PC-9 (cell line): Measurements from ENCODE around the gene ASTL. TPM values are rescaled to one million over a fixed set of nuclear protein-coding genes. Genes with fewer than 3 reads are reported as not detected.

Experiments used
- BruUV-seq: library from RNA; stranded (reverse); fragments of 400-500 nt; replicated peaks from 2 replicates; lab custom pipeline; 2021; lab: Mats Ljungman, UMichigan
- CTCF ChIA-PET: fragments of 300-600 bp; sonication (Branson Sonifier 250); formaldehyde crosslinking; loops from one replicate; lab custom pipeline; 2022; ENCODE audit warnings: antibody characterized with exemption; lab: Charles Lee
- POLR2A ChIA-PET: fragments of 300-600 bp; sonication (Branson Sonifier 250); formaldehyde crosslinking; loops from one replicate; lab custom pipeline; 2022; ENCODE audit warnings: antibody characterized with exemption; ENCODE audit not compliant: unreplicated experiment; lab: Charles Lee
- DNase-seq, 2 experiments: peaks; one replicate each; pipeline versions ENCODE4 v3.0.0 to v3.0.0-alpha.2; 2015 to 2022; ENCODE audit warnings: mixed read lengths in 1 of 2
- H2AFZ ChIP-seq: fragments of 200-600 bp; sonication (generic); 2 replicates; pipeline ENCODE4 v1.8.1; 2017; ENCODE audit warnings: antibody characterized with exemption
- H3F3A ChIP-seq: fragments of 200-600 bp; sonication (generic); 2 replicates; pipeline ENCODE4 v1.8.1; 2017; ENCODE audit warnings: antibody characterized with exemption, mild to moderate bottlenecking, low read depth; ENCODE audit not compliant: insufficient read depth
- H3K27ac ChIP-seq: fragments of 200-600 bp; sonication (generic); 2 replicates; pipeline ENCODE4 v1.6.1; 2016; ENCODE audit warnings: mixed run types
- H3K27me3 ChIP-seq: fragments of 200-600 bp; sonication (generic); 2 replicates; pipeline ENCODE4 v1.6.1; 2016; ENCODE audit warnings: low read depth, mixed run types; ENCODE audit not compliant: insufficient read depth
- H3K36me3 ChIP-seq: fragments of 200-600 bp; sonication (generic); 2 replicates; pipeline ENCODE4 v1.6.1; 2016; ENCODE audit warnings: low read depth, mixed run types
- H3K4me1 ChIP-seq: fragments of 200-600 bp; sonication (generic); replicated peaks from 2 replicates; pipeline ENCODE4 v1.6.1; 2016; ENCODE audit warnings: mixed run types; ENCODE audit not compliant: insufficient read depth
- H3K4me2 ChIP-seq: fragments of 200-600 bp; sonication (generic); 2 replicates; pipeline ENCODE4 v1.6.1; 2017; ENCODE audit warnings: mixed run types
- H3K4me3 ChIP-seq: fragments of 200-600 bp; sonication (generic); 2 replicates; pipeline ENCODE4 v1.6.1; 2016; ENCODE audit warnings: mixed run types
- H3K79me2 ChIP-seq: fragments of 200-600 bp; sonication (generic); 2 replicates; pipeline ENCODE4 v1.6.1; 2017; ENCODE audit warnings: low read depth, mixed run types
- H3K9me2 ChIP-seq: fragments of 200-600 bp; sonication (generic); 2 replicates; pipeline ENCODE4 v1.8.1; 2017; ENCODE audit warnings: mild to moderate bottlenecking; ENCODE audit not compliant: insufficient read depth
- H3K9me3 ChIP-seq: fragments of 200-600 bp; sonication (generic); 2 replicates; pipeline ENCODE4 v1.8.1; 2016; ENCODE audit warnings: low read depth; ENCODE audit not compliant: insufficient read depth
- H4K20me1 ChIP-seq: fragments of 200-600 bp; sonication (generic); 2 replicates; pipeline ENCODE4 v1.8.1; 2017; ENCODE audit not compliant: insufficient read depth
- CTCF ChIP-seq: fragments of 200-600 bp; sonication (generic); conservative IDR thresholded peaks from 2 replicates; pipeline ENCODE4 v1.6.1; 2017; ENCODE audit warnings: mixed run types, antibody characterized with exemption, mild to moderate bottlenecking, moderate library complexity
- EZH2 ChIP-seq: fragments of 200-600 bp; sonication (generic); IDR thresholded peaks from 2 replicates; pipeline ENCODE4 v1.8.0; 2017; ENCODE audit warnings: antibody characterized with exemption, low read depth
- intact Hi-C: fragments of 100-400 bp; cut with micrococcal nuclease; formaldehyde crosslinking; loops from one replicate; pipeline ENCODE4 v1.10.0; 2022; ENCODE audit not compliant: unreplicated experiment
- total RNA-seq: library from RNA; stranded (reverse); gene quantifications from 2 replicates; pipeline ENCODE4 v1.2.3, GENCODE V29; 2021

The ASTL gene
- total RNA-seq, 1 experiment from 2014 or later: not detected

- Histone ChIP-seq H3K79me2 (no peaks in the 10 kb centered on the region), H4K20me1 (no peaks in the 10 kb centered on the region), H3K9me2 (no peaks in the 10 kb centered on the region), H3K27me3 (peaks cover 5% of the 10 kb centered on the region; the same call in 1 of the 2 replicates), H3F3A (no peaks in the 10 kb centered on the region; the same call in 1 of the 2 replicates), H3K4me2 (no peak overlapping the region), H3K4me1 (no peaks in the 10 kb centered on the region), H2AFZ (no peak overlapping the region), H3K4me3 (no peak overlapping the region), H3K9me3 (no peaks in the 10 kb centered on the region), H3K27ac (no peak overlapping the region), H3K36me3 (no peaks in the 10 kb centered on the region)
- DNase-seq: no peak
- TF ChIP-seq CTCF (no peak), EZH2 (no peak)
- intact Hi-C loops: no loop called here
- no TSS peak for BruUV-seq
- ChIA-PET CTCF (no interaction called here), POLR2A (interaction anchor here (0.6 kb wide), 1 partner anchor 672 kb away, joined by 5 read pairs; no protein-coding TSS in a partner anchor)
Observed at GRCh38 chr2:96089356-96090195, 48.7 kb downstream of the ASTL start.

DNA sequence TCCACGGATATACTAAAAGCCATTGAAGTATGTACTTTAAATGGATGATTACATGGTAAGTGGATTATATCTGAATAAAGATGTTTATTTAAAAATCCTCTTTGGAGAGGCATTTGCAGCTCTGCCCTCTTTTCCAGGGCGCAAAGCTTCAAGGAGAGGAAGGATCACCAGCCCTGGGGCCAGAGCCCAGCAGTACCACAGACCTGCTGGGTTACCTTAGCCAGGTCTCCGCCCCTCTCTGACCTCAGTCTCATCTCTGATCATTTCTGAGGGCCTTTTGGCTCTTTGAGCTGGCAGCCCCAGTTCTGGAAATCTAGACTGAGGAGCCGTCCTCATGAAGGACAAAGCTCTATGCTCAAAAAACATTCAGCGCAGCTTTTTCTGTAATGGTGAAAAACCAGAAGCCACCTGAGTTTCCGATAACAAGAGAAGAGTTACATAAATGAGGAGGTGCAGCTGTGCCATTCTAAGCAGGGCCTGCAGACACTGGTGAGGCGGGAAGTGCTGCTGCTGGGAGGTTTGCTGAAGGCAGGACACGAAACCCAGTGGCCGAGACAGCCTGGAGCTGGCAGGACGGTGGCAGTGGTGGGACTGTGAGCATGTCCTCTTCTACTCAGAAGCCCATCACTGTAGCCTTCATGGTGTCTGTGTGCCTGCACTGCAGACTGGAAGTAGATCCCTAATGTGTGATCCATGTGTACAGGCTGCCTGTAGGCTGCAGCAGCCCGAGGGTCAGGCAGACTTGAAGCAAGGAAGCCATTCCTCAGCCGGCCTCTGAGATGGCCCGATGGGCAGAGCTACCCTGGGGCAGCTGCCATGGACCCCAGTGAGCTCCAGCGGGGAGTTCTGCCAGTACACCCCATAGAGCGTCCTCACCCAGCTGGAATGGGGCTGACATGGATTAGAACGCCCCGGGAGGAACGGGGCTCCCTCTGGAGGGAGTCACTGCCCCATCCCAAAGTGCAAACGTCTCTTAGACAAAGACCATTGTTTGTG, 49.7 kb downstream of the ASTL start:
- CTCF ChIA-PET: no interaction called here
- Histone ChIP-seq H3K4me1 (no peaks in the 10 kb centered on the region), H3F3A (no peaks in the 10 kb centered on the region), H3K36me3 (no peaks in the 10 kb centered on the region), H3K9me2 (no peaks in the 10 kb centered on the region), H4K20me1 (no peaks in the 10 kb centered on the region), H3K27ac (no peak overlapping the region), H3K79me2 (no peaks in the 10 kb centered on the region), H3K4me2 (no peak overlapping the region), H3K27me3 (no peaks in the 10 kb centered on the region; the same call in 1 of the 2 replicates), H3K9me3 (no peaks in the 10 kb centered on the region), H2AFZ (no peak overlapping the region), H3K4me3 (no peak overlapping the region)
- intact Hi-C loops: no loop called here
- POLR2A ChIA-PET: no interaction called here
- DNase-seq: no peak
- no peak for TF ChIP-seq EZH2
- no peak for TF ChIP-seq CTCF
- BruUV-seq: no TSS peak

DNA sequence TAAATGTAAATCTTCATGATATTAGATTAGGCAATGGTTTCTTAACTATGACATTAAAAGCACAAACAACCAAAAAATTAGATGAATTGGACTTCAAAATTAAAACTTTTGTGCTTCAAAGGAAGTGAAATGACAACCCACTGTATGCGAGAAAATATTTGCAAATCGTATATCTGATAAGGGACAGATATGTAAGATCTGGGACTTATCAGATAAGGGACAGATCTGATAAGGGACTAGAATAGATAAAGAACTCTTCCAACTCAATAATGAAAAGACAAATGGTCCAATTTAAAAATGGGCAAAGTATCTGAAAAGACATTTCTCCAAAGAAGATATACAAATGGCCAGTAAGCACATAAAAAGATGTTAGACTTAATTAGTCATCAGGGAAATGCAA, 51.2 kb downstream of the ASTL start:
- BruUV-seq: no TSS peak
- POLR2A ChIA-PET: no interaction called here
- Histone ChIP-seq H3K27me3 (no peaks in the 10 kb centered on the region; the same call in 1 of the 2 replicates), H3F3A (no peaks in the 10 kb centered on the region), H2AFZ (no peak overlapping the region), H3K79me2 (no peaks in the 10 kb centered on the region), H3K4me2 (no peak overlapping the region), H4K20me1 (no peaks in the 10 kb centered on the region), H3K27ac (no peak overlapping the region), H3K9me3 (no peaks in the 10 kb centered on the region), H3K36me3 (no peaks in the 10 kb centered on the region), H3K4me3 (no peak overlapping the region), H3K4me1 (no peaks in the 10 kb centered on the region), H3K9me2 (no peaks in the 10 kb centered on the region)
- DNase-seq: no peak
- TF ChIP-seq CTCF: no peak
- CTCF ChIA-PET: no interaction called here
- intact Hi-C loops: no loop called here
